Superior temporal gyrus (tissue), 1 donor: ENCODE results near the gene KCP.
A peak's percentile ranks its signal among the peaks of the same experiment; 100 is the strongest.

Experiments used
- DNase-seq: peaks from one replicate; pipeline ENCODE4 v3.0.0-alpha.2; 2016; ENCODE audit errors: extremely low spot score

KCP gene

DNA sequence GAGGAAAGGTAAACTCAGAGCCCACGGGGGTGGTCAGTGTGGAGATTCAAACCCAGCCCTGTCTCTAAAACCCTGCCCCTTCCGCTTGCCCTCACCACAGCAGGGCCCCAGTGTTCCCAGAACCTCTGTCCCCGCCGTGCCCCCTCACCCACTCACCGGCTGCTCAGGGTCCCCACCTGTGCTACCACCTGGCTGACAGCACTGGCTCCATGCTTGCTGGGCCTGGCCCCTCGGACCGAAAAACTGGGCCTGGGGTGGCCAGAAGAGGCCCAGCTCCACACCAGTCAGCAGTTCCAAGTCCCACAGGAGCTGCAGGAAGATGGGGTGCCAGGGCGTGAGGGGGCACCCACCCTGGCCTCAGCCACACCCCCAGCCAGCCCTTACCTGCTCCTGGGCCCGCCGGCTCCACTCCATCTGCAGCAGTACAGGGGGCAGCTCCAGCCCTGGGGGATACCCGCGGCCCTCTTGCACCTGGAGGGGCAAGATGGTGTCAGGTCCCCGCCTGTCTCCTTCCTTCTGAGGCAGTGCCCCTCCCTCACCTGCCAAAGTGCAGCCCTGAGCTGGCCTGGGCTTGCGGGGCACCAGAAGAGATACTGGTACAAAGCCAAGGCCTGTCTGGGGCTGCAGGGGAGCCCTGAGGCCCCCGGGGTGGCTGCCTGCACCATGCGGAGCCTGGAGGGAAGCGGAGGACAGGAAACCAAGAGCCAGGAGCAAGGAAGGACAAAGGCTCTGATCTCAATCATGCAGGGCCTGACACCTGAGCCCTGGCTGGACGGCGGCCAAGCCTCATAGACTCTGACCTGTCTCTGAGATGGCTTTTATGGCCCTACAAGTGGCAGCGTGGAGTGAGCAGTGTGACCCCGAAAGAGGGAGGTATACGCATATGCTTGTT is 36.1 kb downstream of the KCP start:
- no peak for DNase-seq

DNA sequence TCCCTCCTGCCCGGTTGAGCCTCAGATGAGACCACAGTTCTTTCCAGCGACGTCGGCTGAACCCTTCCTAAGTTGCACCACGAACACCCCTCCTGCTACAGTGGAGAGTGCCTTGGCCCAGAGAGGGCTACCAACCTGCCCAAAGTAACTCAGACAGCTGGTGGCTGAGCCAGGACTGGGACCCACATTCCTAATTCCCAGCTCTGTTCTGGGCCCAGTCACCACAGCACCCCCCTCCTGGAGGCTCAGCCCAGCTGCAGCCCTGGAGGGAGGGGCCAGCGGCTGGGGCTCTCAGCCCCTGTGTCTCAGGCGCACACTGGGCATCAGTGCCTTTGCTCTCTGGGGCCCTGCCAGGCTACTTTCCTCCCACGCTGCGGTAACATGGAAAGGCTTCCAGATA is 37.3 kb downstream of the KCP start:
- no peak for DNase-seq

DNA sequence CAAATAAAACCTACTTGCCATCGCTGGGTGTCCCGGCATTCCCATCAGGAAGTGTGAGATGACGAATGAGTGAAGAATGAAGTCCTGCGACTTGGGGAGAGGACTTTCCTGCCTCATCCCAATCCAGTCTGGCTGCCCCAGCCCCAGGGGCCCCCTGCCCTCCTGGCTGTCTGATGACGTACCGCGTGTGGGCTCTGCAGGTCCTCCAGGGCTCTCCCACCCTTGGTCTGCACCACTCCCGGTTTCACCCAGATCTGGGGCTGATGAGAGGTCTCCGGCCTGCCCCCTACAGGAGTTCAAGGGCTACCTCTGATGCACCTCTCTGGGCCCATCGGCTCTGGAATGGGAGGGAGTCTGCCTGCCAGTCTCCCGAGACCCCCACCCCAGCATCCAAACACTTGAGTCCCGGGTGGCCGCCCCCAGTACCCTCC is 38.1 kb downstream of the KCP start:
- no peak for DNase-seq

DNA sequence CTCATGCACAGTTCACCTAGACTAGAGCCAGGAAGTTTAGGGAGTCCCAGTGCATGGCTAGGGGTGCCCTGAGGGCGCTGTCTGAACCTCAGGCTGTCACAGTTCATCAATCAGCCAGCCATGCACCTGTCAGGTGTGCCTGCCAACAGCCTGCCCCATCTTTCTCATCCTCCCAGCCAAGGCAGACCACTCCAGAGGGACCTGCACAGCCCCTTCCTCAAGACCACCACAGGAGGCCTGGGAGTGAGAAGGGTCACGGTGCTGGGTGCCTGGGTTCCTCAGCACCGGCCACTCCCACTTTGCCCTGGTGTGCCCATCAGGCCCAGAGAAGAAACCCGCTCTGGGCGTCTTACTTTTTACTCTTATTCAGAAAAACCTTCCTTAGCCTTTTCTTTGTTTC is 39.5 kb downstream of the KCP start:
- DNase-seq = no peak

DNA sequence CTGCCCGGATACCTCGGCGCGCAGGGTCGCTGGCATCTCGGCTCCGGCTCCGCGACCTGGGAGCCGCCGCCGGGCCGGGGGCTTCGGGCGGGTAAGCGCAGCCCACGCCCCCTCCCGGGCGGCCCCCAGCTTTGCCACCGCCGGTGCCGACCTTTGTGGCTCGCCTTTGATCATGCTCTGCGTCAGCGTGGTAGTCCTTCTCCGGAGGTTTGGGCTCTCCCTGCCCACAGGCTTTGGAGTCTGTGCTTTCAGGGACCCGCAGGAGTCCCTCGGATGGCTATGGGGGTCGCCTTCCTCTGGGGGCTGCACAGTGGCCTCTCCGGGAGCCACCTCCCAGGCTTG is 40.6 kb downstream of the KCP start:
- DNase-seq = no peak

DNA sequence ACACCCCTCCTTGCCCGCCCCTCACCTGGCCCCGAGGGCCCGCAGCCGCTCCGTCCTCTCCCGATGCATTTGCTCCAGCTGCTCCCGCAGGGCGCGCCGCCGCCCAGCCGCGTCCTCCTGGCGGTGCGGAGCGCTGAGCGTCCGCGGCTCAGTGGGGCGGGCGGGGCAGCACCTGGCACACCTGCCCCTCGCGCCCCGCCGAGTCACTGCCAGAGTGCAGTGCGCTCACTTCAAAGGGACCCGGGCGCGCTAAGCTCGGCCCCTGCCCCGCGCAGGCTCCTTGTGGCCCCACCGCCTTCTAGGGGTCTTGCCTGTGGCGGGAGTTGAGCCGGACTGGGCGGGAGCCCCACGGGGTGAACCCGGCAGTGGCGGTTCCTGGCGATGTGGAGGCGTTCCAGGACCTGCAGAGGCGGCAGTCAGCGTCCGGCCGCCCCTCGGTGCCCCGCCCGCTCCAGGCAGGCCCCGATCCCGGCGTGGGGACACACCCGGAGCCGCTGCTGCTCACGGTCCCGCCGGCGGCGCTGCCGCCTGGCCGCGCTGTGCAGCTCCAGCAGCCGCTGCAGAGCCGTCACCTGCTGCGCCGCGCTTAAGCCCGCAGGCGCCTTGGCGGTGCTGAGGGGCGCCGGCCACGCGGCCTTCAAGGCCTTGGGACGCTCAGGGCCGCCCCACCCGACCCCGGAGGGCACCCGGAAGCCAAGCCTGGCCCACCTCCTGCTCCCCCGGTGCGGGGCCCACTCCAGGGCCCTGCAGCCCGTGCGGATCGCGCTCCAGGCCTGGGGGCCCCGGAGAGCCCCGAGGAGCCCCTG is 41.2 kb downstream of the KCP start:
- peak; percentile 32 for DNase-seq

DNA sequence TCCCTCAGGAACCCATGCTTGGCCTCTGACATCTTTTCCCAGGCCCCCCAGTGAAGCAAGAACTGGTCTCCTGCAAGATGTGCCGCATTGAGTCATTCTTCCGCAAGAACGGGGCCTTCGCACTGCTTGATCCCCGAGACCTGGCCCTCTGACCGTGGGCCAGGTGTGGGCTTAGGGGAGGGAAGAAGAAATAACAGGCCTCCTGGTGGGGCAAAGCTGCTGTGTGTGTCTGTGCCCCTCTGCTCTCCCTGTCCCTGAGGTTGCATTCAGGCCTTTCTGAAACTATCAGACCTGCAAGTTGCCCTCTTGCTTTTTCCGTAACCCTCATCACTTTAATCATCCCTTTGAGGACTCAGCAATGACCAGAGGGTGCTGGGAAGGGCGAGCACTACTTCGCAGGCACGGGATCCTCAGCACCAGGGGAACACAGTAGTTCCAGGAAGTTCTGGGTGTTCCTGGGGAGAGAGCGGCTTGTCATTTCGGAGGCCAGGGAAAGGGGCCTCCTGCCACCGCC is 41.8 kb downstream of the KCP start:
- DNase-seq = no peak

DNA sequence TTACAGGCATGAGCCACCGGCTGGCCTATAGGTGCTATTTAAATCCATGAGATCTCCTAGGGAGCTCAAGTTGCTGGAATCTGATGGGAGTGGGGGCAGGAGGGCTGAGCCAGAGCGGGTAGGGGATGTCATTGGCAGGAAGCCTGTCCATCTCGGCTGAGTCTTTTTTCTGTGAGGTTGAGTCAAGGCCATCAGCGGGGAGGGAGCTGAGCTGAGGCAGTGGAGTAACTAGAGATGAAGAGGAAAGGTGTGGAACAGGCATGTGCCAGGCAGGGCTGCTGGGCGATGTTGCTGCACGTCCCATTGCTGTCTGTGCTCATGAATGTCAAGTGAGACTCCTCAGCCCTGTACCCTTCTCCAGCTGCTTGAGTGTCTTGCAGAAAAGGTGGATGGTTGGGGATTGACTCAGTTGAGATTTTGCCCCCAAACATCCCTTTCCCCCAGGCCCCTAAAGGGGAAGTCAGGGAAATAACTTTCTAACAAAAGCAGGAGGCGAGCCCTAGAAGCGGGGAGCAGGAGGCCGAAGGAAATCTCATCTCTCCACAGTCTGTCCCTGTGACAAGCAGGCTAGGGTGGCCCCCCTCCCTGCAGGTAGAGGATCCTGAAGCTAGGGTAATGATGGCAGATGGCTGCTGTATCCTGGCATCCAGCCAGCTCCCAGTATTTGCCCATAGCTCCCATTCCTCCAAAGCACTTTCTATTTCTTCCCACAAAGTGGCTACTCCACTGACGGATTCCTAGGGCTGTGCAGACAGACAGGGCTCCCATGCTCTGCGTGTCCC is 42.5 kb downstream of the KCP start:
- no peak for DNase-seq

DNA sequence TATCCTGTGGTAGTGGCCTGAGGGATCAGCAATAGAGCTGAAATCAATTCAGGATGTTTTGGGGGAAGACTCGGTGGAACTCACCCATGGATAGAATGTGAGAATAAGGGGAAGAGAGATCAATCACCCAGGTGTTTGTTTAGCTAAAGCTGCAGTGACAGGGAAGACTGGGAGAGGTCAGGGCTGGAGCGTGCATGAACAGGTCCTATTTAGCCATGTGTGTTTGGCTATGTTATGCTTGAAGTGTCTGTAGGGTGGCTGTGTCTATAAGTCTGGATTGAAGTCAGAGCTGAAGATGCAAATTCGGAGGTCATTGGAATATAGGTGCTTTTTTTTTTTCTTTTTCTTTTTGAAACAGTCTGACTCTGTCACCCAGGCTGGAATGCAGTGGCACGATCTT is 43.3 kb downstream of the KCP start:
- no peak for DNase-seq

DNA sequence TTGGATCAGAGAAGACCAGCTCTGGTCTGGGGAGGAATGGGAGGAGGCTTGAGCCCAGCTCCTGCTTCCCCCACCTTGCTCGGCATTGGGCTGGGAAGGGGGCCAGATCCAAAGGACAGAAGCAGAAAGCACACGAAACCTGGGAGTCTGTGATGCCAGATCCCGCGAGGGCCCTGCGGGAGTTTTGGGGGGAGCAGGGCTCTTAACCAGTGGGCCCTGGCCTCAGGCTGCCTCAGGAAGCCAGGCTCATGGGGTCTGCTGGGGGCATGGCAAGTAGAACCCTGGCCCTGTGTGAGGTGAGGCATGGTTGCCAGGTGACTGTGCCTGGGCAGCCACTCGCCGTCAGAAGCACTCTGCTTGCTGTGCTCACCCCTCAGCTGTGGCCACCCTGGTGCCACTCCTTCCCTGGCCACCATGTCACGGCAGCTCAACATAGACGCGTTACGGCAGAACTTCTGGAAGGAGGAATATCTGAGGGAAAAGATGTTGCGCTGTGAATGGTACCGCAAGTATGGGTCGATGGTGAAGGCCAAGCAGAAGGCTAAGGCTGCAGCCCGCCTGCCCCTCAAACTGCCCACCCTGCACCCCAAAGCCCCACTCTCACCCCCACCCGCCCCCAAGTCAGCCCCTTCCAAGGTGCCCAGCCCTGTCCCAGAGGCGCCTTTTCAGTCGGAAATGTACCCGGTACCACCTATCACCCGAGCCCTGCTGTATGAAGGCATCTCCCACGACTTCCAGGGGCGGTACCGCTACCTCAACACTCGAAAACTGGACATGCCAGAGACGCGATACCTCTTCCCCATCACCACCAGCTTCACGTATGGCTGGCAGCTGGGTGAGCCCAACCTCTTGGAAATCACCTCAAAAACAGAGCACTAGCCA is 44.3 kb downstream of the KCP start:
- DNase-seq = no peak

DNA sequence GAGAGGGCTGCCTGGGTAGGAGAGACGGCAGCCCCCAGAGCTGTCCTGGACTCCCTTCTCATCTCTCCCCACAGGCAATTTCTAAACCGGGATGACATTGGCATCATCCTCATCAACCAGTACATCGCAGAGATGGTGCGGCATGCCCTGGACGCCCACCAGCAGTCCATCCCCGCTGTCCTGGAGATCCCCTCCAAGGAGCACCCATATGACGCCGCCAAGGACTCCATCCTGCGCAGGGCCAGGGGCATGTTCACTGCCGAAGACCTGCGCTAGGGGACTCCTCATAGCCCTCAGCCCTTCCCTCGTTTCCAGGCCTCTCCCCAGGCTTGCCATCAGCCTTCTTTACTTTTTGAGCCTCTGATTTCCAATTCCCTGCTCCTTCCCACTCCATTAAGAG is 45.2 kb downstream of the KCP start:
- no peak for DNase-seq

DNA sequence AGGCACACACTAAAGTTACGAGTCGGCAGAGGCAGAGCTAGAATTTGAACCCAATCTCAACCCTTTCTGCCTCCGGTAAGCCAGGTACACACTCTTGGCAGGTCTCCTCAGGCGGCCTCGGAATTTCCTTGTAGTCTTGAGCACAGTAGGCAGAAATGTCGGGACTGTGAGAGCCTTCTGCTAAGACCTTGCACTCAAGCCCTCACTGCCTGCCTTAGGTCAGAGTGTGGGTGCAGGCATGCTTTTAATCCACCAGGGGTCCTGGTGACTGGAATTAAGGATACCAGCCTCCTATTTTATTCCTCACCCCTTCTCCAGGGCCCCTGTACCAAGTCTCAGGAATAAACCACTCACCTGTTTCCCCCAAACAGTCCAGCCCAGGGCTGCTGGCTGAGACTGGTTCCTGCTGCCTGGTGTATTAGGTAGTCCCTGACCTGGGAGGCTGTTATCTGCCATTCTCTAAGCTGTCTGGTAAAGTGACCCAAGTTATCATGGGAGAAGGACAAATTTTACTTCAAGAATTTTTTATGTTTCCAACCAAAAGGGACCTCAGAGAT is 47.0 kb downstream of the KCP start:
- peak; percentile 17 for DNase-seq

DNA sequence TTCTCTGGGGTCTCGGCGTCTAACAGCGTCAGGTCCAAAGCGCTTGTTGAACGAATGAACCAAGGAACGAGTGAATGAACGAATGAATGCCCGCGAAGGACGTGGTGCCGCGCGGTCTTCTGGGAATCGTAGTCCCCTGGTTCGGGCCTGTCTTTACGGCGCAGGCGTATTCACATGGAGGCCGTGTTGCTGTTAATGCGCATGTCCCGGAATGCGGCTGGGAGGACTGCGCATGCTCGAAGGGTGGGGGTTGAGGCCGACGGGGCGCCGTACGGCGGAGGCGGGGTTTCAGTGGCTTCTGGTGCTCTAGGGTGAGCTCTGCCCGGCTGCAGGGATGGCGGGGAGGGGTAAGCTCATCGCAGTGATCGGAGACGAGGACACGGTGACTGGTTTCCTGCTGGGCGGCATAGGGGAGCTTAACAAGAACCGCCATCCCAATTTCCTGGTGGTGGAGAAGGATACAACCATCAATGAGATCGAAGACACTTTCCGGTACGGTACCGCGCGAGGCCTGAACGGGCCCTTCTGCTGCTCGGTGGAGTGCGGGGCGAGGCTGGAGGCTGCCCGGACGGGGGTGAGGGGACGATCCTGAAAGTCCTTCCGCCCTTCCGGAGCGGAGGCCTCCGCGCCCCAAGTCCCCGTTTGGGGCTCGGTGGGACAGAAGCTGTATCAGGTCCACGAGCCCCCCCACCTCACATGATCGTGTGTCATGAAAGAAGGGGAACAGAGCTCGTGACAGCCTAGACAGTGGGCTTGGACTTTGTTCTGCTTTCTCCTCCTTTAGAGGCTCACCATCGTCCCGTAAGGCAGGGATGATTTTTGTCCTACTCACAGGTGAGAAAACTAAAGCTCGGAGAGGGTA is 47.7 kb downstream of the KCP start, which contains the start of gene ATP6V1F:
TSS of gene ATP6V1F (plus strand) at position 286 of the 862 bp plus-strand sequence. CDS start at position 335, 49 bp downstream.
- DNase-seq = peak; percentile 97

DNA sequence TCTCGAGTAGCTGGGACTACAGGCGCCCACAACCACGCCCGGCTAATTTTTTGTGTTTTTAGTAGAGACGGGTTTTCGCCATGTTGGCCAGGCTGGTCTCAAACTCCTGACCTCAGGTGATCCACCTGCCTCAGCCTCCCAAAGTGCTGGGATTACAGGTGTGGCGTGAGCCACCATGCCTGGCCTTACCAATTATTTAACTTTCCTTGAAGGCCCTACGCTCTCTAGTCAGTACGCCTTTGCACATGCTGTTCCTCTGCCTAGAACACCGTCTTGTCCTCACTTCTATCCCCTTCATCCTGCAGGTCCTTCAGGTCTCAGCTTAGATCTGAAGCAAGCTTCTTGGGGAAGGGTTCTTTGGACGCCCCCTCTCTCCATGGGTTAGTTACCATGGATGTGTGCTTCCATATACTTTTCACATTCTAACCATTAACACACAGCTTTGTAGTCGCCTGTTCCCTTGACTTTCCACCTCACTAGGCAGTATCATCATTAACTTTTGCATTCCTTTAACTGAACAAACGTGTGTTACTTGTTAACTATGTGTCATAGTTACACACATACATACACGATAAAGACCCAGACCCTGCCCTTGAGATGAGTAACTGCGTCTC is 48.4 kb downstream of the KCP start:
- DNase-seq = no peak

DNA sequence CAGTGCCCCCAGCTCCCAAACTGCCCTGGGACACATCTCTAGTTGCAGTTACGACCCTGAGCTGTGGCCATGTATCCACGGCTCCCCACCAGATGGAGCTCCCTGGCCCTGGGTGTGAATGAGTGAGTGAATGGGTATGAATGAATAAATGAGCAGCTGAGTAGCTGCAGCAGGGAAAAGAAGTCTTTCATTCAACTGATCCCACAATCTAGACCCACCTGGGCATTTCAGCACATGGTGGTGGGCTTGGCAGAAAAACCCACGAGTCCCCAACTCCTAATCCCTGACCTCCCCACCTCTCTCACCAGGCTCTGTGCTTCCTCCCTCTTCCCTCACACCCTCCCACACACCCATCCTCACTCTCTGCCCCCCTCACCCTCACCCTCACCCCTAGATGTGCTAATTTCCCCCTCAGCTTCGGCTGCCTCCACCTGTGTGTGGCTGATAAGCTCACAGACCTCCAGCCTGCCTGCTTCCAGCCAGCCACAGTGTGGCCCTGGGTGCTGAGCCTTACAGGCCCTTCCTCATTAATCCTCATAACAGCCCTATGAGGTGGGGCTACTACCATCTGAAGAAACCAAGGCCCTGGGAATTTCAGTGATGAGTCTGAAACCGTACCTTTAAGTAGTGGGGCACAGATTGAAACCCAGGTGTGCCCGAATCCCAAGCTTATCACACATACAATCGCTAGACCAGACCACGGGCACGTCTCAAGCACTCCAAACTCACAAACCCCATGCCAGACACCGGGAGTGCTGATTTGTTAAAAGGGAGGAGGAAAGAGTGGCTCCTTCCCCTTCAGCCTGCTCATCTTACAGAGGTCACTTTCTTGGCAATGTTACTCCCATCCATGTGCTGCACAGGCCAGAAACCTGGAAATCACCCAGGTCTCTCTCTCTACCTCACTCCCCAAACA is 50.1 kb downstream of the KCP start:
- no peak for DNase-seq

DNA sequence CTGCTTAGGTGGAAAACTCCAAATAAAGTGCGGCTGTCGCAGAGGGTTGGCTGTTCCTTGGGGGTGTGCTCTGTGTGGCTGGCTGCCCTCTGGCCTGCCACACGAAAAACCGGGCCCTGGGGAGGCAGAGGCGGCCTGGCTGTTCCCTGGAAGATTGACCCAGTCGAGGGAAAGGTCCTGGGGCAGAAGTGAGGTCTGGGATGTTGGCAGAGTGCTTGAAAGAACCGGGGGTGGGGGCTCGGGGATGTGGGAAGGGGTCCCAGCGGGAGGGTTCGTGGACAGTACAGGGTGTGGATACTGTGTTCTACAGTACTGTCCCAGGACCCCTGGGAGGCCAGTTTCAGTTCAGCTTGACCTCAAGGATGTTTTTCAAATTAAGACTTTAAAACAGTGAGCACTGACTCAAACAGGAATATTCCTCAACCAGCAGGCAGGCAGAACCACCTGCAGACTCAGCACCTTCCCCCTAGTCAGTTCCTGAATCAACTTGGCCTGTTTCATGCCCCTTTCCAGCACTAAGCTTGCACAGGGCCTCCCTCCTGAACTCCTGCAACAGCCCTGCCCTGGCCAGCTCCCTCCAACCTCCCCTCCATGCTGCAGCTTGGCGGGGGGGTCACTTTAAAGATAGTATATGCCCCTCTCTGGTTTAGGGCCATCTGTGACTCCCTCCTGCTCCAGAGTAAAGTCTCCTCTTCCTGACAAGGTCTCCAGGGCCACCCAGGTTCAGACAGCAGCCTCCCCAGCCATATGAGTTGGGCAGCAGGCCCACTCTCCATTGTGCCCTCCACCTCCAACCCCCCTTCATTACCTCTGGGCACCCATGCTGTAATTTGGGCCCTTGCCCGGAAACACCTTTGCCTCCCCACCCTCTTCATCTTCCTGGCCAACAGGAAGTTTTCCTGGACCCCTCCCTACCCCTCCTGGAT is 51.0 kb downstream of the KCP start:
- no peak for DNase-seq
